K562 (cell line): ENCODE data around the gene NR2C2AP. TPM values are rescaled to one million over a fixed set of nuclear protein-coding genes. Genes with fewer than 3 reads are reported as not detected.
A peak's percentile ranks its signal among the peaks of the same experiment; 100 is the strongest.

Source experiments
- CCAR2 ChIP-seq: fragments of 200-400 bp; formaldehyde crosslinking; IDR thresholded peaks from 2 replicates; pipeline ENCODE4 v1.6.1; 2017; ENCODE audit warnings: mild to moderate bottlenecking, low read depth, low read length
- ERF ChIP-seq: fragments of 450-650 bp; formaldehyde crosslinking; IDR thresholded peaks from 2 replicates; pipeline ENCODE4 v1.4.0; 2020; ENCODE audit warnings: mild to moderate bottlenecking, mixed read lengths
- ETV5 ChIP-seq: sonication (generic); formaldehyde crosslinking; IDR thresholded peaks from 2 replicates; pipeline ENCODE4 v1.4.0; 2020; ENCODE audit warnings: low read depth, mild to moderate bottlenecking, missing genetic modification reagents
- L3MBTL2 ChIP-seq: fragments of 450-650 bp; IDR thresholded peaks from 2 replicates; pipeline ENCODE4 v1.6.1; 2016; ENCODE audit warnings: mild to moderate bottlenecking, moderate library complexity
- MAZ ChIP-seq, 2 experiments: fragments of 450-650 bp in 1 of 2; sonication (generic) in 1 of 2; formaldehyde crosslinking; IDR thresholded peaks in 1 of 2; conservative IDR thresholded peaks in 1 of 2; 2 replicates each; pipeline versions ENCODE4 v1.4.0 to v1.5.0; 2020; ENCODE audit warnings: mild to moderate bottlenecking in 1 of 2, missing genetic modification reagents in 1 of 2
- NCOA6 ChIP-seq: fragments of 450-650 bp; IDR thresholded peaks from 2 replicates; pipeline ENCODE4 v1.6.1; 2017; ENCODE audit warnings: mild to moderate bottlenecking
- NONO ChIP-seq, 2 experiments: fragments of 200-400 bp in 1 of 2; fragments of 450-650 bp in 1 of 2; formaldehyde crosslinking in 1 of 2; IDR thresholded peaks; 2 replicates each; pipeline ENCODE4 v1.6.1; 2017; ENCODE audit warnings: low read depth in 2 of 2, mild to moderate bottlenecking in 2 of 2, moderate library complexity in 2 of 2, low read length in 1 of 2
- NR2F6 ChIP-seq: fragments of 450-650 bp; formaldehyde crosslinking; IDR thresholded peaks from 2 replicates; pipeline ENCODE4 v1.4.0; 2020; ENCODE audit warnings: mild to moderate bottlenecking
- NR4A1 ChIP-seq, 2 experiments: fragments of 250-450 bp in 1 of 2; fragments of 450-650 bp in 1 of 2; sonication (Bioruptor Pico) in 1 of 2; IDR thresholded peaks; 2 replicates each; pipeline versions ENCODE4 v1.4.0 to v1.6.1; 2016 to 2020; ENCODE audit warnings: mild to moderate bottlenecking in 2 of 2, missing compliant biosample characterization in 1 of 2, missing genetic modification characterization in 1 of 2, moderate library complexity in 1 of 2
- NUFIP1 ChIP-seq: fragments of 450-650 bp; IDR thresholded peaks from 2 replicates; pipeline ENCODE4 v1.6.1; 2018; ENCODE audit not compliant: partially characterized antibody
- PML ChIP-seq: IDR thresholded peaks from 2 replicates; pipeline ENCODE4 v1.6.1; 2012; ENCODE audit warnings: low read length, inconsistent platforms
- POLR2G ChIP-seq: fragments of 200-400 bp; formaldehyde crosslinking; IDR thresholded peaks from 2 replicates; pipeline ENCODE4 v1.6.1; 2017; ENCODE audit warnings: low read depth, mild to moderate bottlenecking, antibody characterized with exemption, low read length, moderate library complexity
- RBM25 ChIP-seq: fragments of 200-400 bp; formaldehyde crosslinking; IDR thresholded peaks from 2 replicates; pipeline ENCODE4 v1.6.1; 2018; ENCODE audit warnings: low read length, low read depth, moderate library complexity; ENCODE audit not compliant: severe bottlenecking
- TOE1 ChIP-seq, 2 experiments: fragments of 450-650 bp in 1 of 2; sonication (generic) in 1 of 2; formaldehyde crosslinking in 1 of 2; IDR thresholded peaks; 2 replicates each; pipeline versions ENCODE4 v1.7.1 to v1.8.0; 2016 to 2022; ENCODE audit warnings: borderline replicate concordance in 2 of 2, mild to moderate bottlenecking in 2 of 2, antibody characterized with exemption in 1 of 2, inconsistent platforms in 1 of 2, low read depth in 1 of 2, missing genetic modification reagents in 1 of 2, moderate library complexity in 1 of 2
- U2AF1 ChIP-seq: fragments of 200-400 bp; formaldehyde crosslinking; optimal IDR thresholded peaks from 2 replicates; pipeline ENCODE3; 2017; ENCODE audit warnings: mild to moderate bottlenecking, low read depth, low read length, moderate library complexity
- XRCC3 ChIP-seq: fragments of 450-650 bp; IDR thresholded peaks from 2 replicates; pipeline ENCODE4 v1.6.1; 2017; ENCODE audit warnings: mild to moderate bottlenecking, moderate library complexity
- ZBTB11 ChIP-seq, 3 experiments: fragments of 200-800 bp in 1 of 3; fragments of 250-450 bp in 1 of 3; fragments of 450-650 bp in 1 of 3; sonication (Bioruptor Pico) in 1 of 3; sonication (Bioruptor generic) in 1 of 3; formaldehyde crosslinking in 1 of 3; IDR thresholded peaks; 2 replicates each; pipeline versions ENCODE4 v1.6.1 to v1.8.0; 2016 to 2022; ENCODE audit warnings: mild to moderate bottlenecking in 2 of 3, missing genetic modification characterization in 2 of 3, missing compliant biosample characterization in 1 of 3, moderate library complexity in 1 of 3
- ZNF239 ChIP-seq: fragments of 250-450 bp; sonication (Bioruptor Pico); IDR thresholded peaks from 2 replicates; pipeline ENCODE4 v1.4.0; 2020; ENCODE audit warnings: mild to moderate bottlenecking
- ZNF583 ChIP-seq: fragments of 250-450 bp; sonication (Bioruptor Pico); IDR thresholded peaks from 2 replicates; pipeline ENCODE4 v1.4.0; 2020
- polyA plus RNA-seq, 8 experiments: library from polyadenylated mRNA; depleted of rRNA in 4 of 8; stranded (reverse) in 5 of 8; unstranded in 3 of 8; fragments of >200 nt; fragmentation: Nextera tagmentation in 2 of 8; fragmentation: Illumina TruSeq in 1 of 8; extraction: Ambion mirVana in 2 of 8; extraction: Trizol in 1 of 8; gene quantifications; 2 replicates each; pipeline versions ENCODE4 v1.2.1 to v1.2.3, GENCODE V29; 2011 to 2014; ENCODE audit warnings: inconsistent platforms in 1 of 8, missing spikeins in 1 of 8
- total RNA-seq, 7 experiments: library from RNA; depleted of rRNA in 6 of 7; stranded (reverse); fragments of >200 nt in 6 of 7; fragmentation: Illumina TruSeq in 2 of 7; extraction: Trizol in 2 of 7; gene quantifications; 2 replicates each; pipeline versions ENCODE4 v1.2.1 to v1.2.3, GENCODE V29; 2011 to 2021; ENCODE audit warnings: low replicate concordance in 1 of 7
- TF ChIP-seq, protein P1 (sequence below): sonication (generic); formaldehyde crosslinking; IDR thresholded peaks from 2 replicates; pipeline ENCODE4 v1.8.0; 2022; ENCODE audit warnings: mild to moderate bottlenecking, missing genetic modification reagents
- TF ChIP-seq, protein P2 (sequence below): sonication (generic); formaldehyde crosslinking; IDR thresholded peaks from 2 replicates; pipeline ENCODE4 v1.8.1; 2023; ENCODE audit warnings: mild to moderate bottlenecking, missing genetic modification reagents

The NR2C2AP gene
- total and polyA plus RNA-seq, 9 of the 15 experiments (the other 6 are each of a cell fraction or from before 2014, with no cell fraction given): 23.7 to 77.4 (median 32.4) TPM

DNA sequence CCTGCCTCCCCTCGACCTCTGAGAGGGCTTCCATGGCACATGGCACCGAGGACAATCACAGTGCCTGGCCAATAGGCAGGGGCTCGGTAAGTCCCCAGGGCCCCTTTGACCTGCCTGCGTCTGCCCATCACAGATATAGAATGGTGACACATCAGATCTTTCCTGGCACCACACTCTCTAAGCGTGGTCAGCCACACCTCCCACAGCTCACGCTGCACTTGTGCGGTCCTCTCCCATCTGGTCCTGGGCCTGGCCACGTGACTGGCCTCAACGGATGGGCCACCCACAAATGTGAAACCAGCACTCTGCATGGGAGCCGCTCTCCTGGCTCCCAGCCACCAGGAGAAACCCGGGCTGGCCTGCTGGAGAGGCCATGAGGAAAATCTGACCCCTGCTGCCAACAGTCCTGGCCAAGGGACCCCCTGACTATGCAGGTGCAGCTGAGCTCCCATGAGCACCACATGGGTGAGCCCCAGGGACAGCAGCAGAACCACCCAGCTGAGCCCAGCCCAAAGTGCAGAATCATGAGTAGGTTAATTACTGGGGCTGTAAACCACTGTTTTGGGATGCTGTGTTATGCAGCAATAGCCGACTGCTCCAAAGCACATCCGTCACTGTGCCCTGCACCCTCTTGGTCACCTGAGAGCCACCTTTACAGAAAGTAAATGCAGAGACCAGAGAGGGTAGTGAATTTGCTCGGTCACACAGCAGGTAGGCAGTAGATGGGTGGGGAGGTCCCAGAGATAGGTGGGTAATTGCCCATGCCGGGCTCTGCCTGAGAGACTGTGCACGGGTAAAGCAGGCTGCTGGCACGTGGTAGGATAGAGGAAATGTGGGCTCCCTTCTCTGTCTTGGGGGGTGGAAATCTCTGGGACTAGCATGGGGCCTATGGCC lies 23.4 kb downstream of the NR2C2AP start (continued):
- TF ChIP-seq NUFIP1 (no peak), ZNF583 (CRISPR knock-in tag) (no peak), MAZ (CRISPR knock-in tag; conservative IDR thresholded peaks at IDR 0.05 in 1 of 2, IDR thresholded peaks at IDR 0.05 in 1 of 2) (0 out of 4 replicates have a peak, but pooled peaks of 1 of the 2 experiments have one; percentile 14), ZNF239 (CRISPR knock-in tag) (no peak), NR2F6 (CRISPR knock-in tag) (no peak), ERF (no peak), XRCC3 (no peak), TOE1 (IDR thresholded peaks at IDR 0.05; ENCODE audit: borderline replicate concordance) (peak; percentile 39; the same call in 1 of the 2 replicates), TOE1 (CRISPR knock-in tag; IDR thresholded peaks at IDR 0.05; ENCODE audit: borderline replicate concordance, low read depth) (no peak), ZBTB11 (CRISPR knock-in tag; IDR thresholded peaks at IDR 0.05) (no peak), NONO (IDR thresholded peaks at IDR 0.05; ENCODE audit: low read depth in 2 of 2, low read length in 1 of 2) (no peak), NCOA6 (no peak), CCAR2 (no peak), NR4A1 (CRISPR knock-in tag; IDR thresholded peaks at IDR 0.05) (no peak), NR4A1 (tag; IDR thresholded peaks at IDR 0.05) (no peak), POLR2G (peak; percentile 27; the same call in 1 of the 2 replicates), U2AF1 (no peak), PML (no peak), RBM25 (peak; percentile 42), L3MBTL2 (peak; percentile 46), ETV5 (CRISPR knock-in tag) (no peak)
- TF ChIP-seq, protein P1, sequence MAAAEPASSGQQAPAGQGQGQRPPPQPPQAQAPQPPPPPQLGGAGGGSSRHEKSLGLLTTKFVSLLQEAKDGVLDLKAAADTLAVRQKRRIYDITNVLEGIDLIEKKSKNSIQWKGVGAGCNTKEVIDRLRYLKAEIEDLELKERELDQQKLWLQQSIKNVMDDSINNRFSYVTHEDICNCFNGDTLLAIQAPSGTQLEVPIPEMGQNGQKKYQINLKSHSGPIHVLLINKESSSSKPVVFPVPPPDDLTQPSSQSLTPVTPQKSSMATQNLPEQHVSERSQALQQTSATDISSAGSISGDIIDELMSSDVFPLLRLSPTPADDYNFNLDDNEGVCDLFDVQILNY (CRISPR knock-in tag): no peak
- TF ChIP-seq, protein P2, sequence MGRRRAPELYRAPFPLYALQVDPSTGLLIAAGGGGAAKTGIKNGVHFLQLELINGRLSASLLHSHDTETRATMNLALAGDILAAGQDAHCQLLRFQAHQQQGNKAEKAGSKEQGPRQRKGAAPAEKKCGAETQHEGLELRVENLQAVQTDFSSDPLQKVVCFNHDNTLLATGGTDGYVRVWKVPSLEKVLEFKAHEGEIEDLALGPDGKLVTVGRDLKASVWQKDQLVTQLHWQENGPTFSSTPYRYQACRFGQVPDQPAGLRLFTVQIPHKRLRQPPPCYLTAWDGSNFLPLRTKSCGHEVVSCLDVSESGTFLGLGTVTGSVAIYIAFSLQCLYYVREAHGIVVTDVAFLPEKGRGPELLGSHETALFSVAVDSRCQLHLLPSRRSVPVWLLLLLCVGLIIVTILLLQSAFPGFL (CRISPR knock-in tag): no peak
